ENCODE results near the gene POLR3E. TPM values are rescaled to one million over a fixed set of nuclear protein-coding genes. Genes with fewer than 3 reads are reported as not detected.

POLR3E gene
- total RNA-seq, 1 donor from 2014 or later = 19.5 TPM

GRCh38 chr16:22374311-22375116 is 77.3 kb downstream of the POLR3E start, which contains the start of gene CDR2:
CDR2 (minus strand) TSS chr16:22374619; CDS start chr16:22374309, 310 bp downstream.
- H3K4me3 ChIP-seq = peak within 1 kb of the TSS; percentile 97 to 98
- intact Hi-C loops (cut with DNase I) = loop anchor here (2.0 to 10.0 kb wide), 5 partner anchors 50 to 870 kb away; partner anchors contain the start of gene POLR3E
- no peaks in the 10 kb centered on the region for H3K27me3 ChIP-seq
- peak; percentile 90 to 99 for DNase-seq (ENCODE audit: low spot score in 2 of 2)
- TF ChIP-seq, protein P1, sequence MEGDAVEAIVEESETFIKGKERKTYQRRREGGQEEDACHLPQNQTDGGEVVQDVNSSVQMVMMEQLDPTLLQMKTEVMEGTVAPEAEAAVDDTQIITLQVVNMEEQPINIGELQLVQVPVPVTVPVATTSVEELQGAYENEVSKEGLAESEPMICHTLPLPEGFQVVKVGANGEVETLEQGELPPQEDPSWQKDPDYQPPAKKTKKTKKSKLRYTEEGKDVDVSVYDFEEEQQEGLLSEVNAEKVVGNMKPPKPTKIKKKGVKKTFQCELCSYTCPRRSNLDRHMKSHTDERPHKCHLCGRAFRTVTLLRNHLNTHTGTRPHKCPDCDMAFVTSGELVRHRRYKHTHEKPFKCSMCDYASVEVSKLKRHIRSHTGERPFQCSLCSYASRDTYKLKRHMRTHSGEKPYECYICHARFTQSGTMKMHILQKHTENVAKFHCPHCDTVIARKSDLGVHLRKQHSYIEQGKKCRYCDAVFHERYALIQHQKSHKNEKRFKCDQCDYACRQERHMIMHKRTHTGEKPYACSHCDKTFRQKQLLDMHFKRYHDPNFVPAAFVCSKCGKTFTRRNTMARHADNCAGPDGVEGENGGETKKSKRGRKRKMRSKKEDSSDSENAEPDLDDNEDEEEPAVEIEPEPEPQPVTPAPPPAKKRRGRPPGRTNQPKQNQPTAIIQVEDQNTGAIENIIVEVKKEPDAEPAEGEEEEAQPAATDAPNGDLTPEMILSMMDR (IDR thresholded peaks at IDR 0.05) = no peak
- H3K9me3 ChIP-seq = no peaks in the 10 kb centered on the region
- no peaks in the 10 kb centered on the region for H3K36me3 ChIP-seq
- H3K4me1 ChIP-seq = peaks cover 11 to 12% of the 10 kb centered on the region in 2 donors
- peak within 1 kb of the TSS; percentile 92 to 93 for H3K27ac ChIP-seq

GRCh38 chr16:22375117-22375962 is 78.1 kb downstream of the POLR3E start:
- peak overlapping the region; percentile 80 to 92 for H3K27ac ChIP-seq
- no peaks in the 10 kb centered on the region for H3K27me3 ChIP-seq

DNA sequence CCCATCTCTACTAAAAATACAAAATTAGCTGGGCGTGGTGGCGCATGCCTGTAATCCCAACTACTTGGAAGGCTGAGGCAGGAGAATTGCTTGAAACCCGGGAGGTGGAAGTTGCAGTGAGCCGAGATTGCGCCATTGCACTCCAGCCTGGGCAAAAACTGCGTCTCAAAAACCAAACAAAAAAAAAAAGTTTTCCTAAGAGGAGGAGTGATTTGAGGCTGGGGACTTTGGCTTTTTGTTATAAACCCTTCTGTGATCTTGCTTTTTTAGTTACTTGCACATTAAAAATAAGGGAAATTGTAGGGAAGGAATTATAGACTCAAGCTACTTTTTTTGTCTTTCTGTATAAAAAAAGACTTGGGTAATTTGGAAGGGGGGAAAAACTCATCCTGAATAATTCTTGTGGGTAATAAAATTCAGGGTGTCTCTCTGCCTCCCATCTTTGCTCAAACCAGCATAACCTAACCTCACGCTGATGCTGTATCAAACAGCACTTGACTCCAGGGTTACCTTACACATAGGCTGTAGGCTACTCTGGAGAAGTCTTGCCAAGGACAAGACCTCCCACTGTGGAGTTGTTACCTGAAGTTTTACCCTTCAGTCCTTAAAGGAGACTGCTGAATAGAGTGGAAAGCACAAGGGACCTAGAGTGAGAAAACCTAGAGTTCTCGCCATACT is 78.9 kb downstream of the POLR3E start:
- Histone ChIP-seq H3K27me3 (no peaks in the 10 kb centered on the region), H3K4me3 (no peak overlapping the region), H3K36me3 (no peaks in the 10 kb centered on the region), H3K4me1 (peaks cover 4 to 11% of the 10 kb centered on the region in 2 donors), H3K9me3 (no peaks in the 10 kb centered on the region), H3K27ac (no peak overlapping the region)
- TF ChIP-seq, protein P1 (IDR thresholded peaks at IDR 0.05) = no peak
- no peak for DNase-seq (ENCODE audit: low spot score in 2 of 2)
- intact Hi-C loops (cut with DNase I) = loop anchor here (2.0 to 10.0 kb wide), 2 partner anchors 49 to 871 kb away; no protein-coding TSS in a partner anchor

More at GRCh38 chr16:22375117-22375962, 78.1 kb downstream of the POLR3E start:
- H3K4me3 ChIP-seq = peak overlapping the region; percentile 97 to 98
- H3K4me1 ChIP-seq = peaks cover 7 to 11% of the 10 kb centered on the region in 2 donors
- TF ChIP-seq, protein P1 (IDR thresholded peaks at IDR 0.05) = no peak
- intact Hi-C loops (cut with DNase I) = loop anchor here (2.0 to 10.0 kb wide), 2 partner anchors 49 to 871 kb away; no protein-coding TSS in a partner anchor
- no peaks in the 10 kb centered on the region for H3K36me3 ChIP-seq
- no peaks in the 10 kb centered on the region for H3K9me3 ChIP-seq
- DNase-seq (ENCODE audit: low spot score in 2 of 2) = no peak

- TF ChIP-seq, protein P1 (IDR thresholded peaks at IDR 0.05) = no peak
- Histone ChIP-seq H3K27ac (no peak overlapping the region), H3K9me3 (no peaks in the 10 kb centered on the region), H3K4me3 (no peak overlapping the region), H3K27me3 (no peaks in the 10 kb centered on the region), H3K4me1 (peaks cover 0 to 5% of the 10 kb centered on the region in 2 donors), H3K36me3 (no peaks in the 10 kb centered on the region)
- intact Hi-C loops (cut with DNase I) = loop anchor here (10.0 kb wide), 1 partner anchor 875 kb away; no protein-coding TSS in a partner anchor
- DNase-seq (ENCODE audit: low spot score in 2 of 2) = no peak
Observed at GRCh38 chr16:22379656-22380055, 82.4 kb downstream of the POLR3E start.

DNA sequence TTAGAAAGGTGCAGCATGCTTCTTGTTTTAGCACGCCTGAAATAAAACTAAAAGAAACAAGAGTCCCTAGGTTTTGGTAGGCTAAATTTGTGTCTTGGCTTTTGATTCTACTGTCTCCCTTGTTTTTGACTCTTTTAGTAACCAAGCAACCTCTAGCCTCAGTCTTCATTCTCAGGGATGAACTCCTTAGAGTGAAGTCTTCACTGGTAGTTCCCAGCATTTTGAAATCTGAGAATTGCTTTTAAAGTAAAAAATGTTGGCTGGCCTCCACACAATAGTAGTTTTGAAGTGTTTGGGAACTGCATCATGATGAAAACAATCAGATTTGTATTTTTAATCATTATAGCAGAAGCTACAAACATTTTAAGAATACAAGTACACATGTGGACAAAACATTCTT is 83.3 kb downstream of the POLR3E start:
- Histone ChIP-seq H3K27ac (no peak overlapping the region), H3K9me3 (no peaks in the 10 kb centered on the region), H3K36me3 (no peaks in the 10 kb centered on the region), H3K27me3 (no peaks in the 10 kb centered on the region), H3K4me1 (no peaks in the 10 kb centered on the region), H3K4me3 (no peak overlapping the region)
- TF ChIP-seq, protein P1 (IDR thresholded peaks at IDR 0.05) = no peak
- DNase-seq (ENCODE audit: low spot score in 2 of 2) = no peak
- intact Hi-C loops (cut with DNase I) = no loop called here

Measured in ascending aorta (tissue), 2 donors.